Measurements from ENCODE around the gene FAM167B.

- TF ChIP-seq YY1 (IDR thresholded peaks at IDR 0.05; ENCODE audit: low read depth), result no peak
- TF ChIP-seq TAF1 (IDR thresholded peaks at IDR 0.05; ENCODE audit: low read depth), result 0 out of 2 replicates have a peak, but pooled peaks have one; percentile 13
- no peak for TF ChIP-seq EP300 (IDR thresholded peaks at IDR 0.05; ENCODE audit: borderline replicate concordance)
- TF ChIP-seq MAX (IDR thresholded peaks at IDR 0.05), result no peak
- no peak for TF ChIP-seq USF1 (IDR thresholded peaks at IDR 0.05)
- TF ChIP-seq CREB1 (IDR thresholded peaks at IDR 0.05; ENCODE audit: low read depth), result no peak
- TF ChIP-seq TEAD4 (IDR thresholded peaks at IDR 0.05), result no peak
- no peak for TF ChIP-seq RAD21 (IDR thresholded peaks at IDR 0.05; ENCODE audit: low read depth)
- TF ChIP-seq REST (IDR thresholded peaks at IDR 0.05; ENCODE audit: low read depth), result no peak
- no peak for TF ChIP-seq NFIC (IDR thresholded peaks at IDR 0.05)
- no peak; the same call in 1 of the 2 replicates for TF ChIP-seq ZBTB7A (IDR thresholded peaks at IDR 0.05; ENCODE audit: low read depth)
- TF ChIP-seq EGR1 (IDR thresholded peaks at IDR 0.05), result no peak
Measured at GRCh38 chr1:32201011-32201855, 45.8 kb upstream of the FAM167B start.

Data from Ishikawa (cell line).